Measurements from ENCODE around the gene OPALIN.

- TF ChIP-seq CTCF (IDR thresholded peaks at IDR 0.05), result no peak
- TF ChIP-seq POLR2A (IDR thresholded peaks at IDR 0.05), result no peak
Measured at GRCh38 chr10:96378741-96379140, 19.9 kb upstream of the OPALIN start.
